ENCODE measurements around the gene LAMA3.

LAMA3 gene

DNA sequence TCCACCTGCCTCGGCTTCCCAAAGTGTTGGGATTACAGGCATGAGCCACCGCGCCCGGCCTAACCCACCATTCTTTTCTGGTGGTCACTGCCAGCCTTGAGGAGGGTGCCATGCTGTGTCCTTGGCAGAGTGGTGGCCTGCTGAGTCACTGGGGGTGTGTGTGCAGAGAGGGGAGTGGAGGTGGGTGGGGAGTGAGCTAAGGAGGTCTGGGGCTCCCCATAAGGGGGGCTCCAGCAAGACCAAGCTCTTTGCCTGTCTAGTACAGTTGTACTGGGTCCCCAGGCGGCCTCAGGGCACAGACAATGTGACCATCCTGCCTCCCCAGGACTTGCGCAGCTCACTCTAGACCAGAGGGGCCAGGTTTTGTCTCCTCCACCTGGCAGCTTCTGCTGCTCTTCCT lies 36.1 kb downstream of the LAMA3 start:
- no peak overlapping the region for H4K8ac ChIP-seq (ENCODE audit: low read depth, low read length)
- no peak overlapping the region for H2AFZ ChIP-seq (ENCODE audit: low read length)
- no peak overlapping the region for H2BK12ac ChIP-seq (ENCODE audit: low read length)
- H3K4ac ChIP-seq (ENCODE audit: low read length), result no peak overlapping the region
- H3K23ac ChIP-seq (ENCODE audit: low read depth, low read length, poor library complexity), result no peak overlapping the region
- no peaks in the 10 kb centered on the region for H3K79me1 ChIP-seq (ENCODE audit: low read depth, low read length)
- no peaks in the 10 kb centered on the region for H3K9me3 ChIP-seq (replicated peaks in 1 of 2; ENCODE audit: control insufficient read depth in 2 of 2, insufficient read depth in 1 of 2, low read depth in 1 of 2, low read length in 2 of 2)
- no CpG with 5 or more reads among the region's 6 CpGs for WGBS, 2 donors (ENCODE audit: extremely low coverage in 2 of 2, insufficient read length in 2 of 2, insufficient replicate concordance in 1 of 2)
- H3K27ac ChIP-seq (replicated peaks; ENCODE audit: low read length), result no peak overlapping the region
- H2BK5ac ChIP-seq (ENCODE audit: low read length), result no peak overlapping the region
- no peak overlapping the region for H3K9ac ChIP-seq (ENCODE audit: low read depth, low read length, poor library complexity)
- no peaks in the 10 kb centered on the region for H3K36me3 ChIP-seq (replicated peaks in 1 of 2; ENCODE audit: control insufficient read depth in 2 of 2, insufficient read depth in 2 of 2, low read length in 2 of 2)
- no peak overlapping the region for H3K4me3 ChIP-seq (ENCODE audit: low read length in 2 of 2)
- H2BK120ac ChIP-seq (ENCODE audit: low read depth, low read length), result no peak overlapping the region
- peaks cover 0 to 4% of the 10 kb centered on the region in 2 donors for H3K4me1 ChIP-seq (ENCODE audit: control insufficient read depth in 2 of 2, insufficient read depth in 1 of 2, low read depth in 1 of 2, low read length in 2 of 2)
- H3K14ac ChIP-seq (ENCODE audit: low read length), result no peak overlapping the region
- no peak overlapping the region for H2AK5ac ChIP-seq (ENCODE audit: low read depth, low read length)
- DNase-seq (ENCODE audit: low spot score), result no peak
- no peak overlapping the region for H3K4me2 ChIP-seq (ENCODE audit: insufficient read depth, low read length, poor library complexity, severe bottlenecking)
- no peak overlapping the region for H2BK15ac ChIP-seq (ENCODE audit: low read length)
- H4K91ac ChIP-seq (ENCODE audit: low read depth, low read length, poor library complexity), result no peak overlapping the region
- H3K18ac ChIP-seq (ENCODE audit: low read length), result peak overlapping the region; percentile 42
- peaks cover 0 to 7% (median 1%) of the 10 kb centered on the region in 3 experiments for H3K27me3 ChIP-seq (ENCODE audit: control insufficient read depth in 3 of 3, insufficient read depth in 3 of 3, low read depth in 1 of 3, low read length in 3 of 3)

GRCh38 chr18:23725827-23726661 lies 36.8 kb downstream of the LAMA3 start:
- Histone ChIP-seq H2AK5ac (ENCODE audit: low read depth, low read length) (peak overlapping the region; percentile 13), H2BK5ac (ENCODE audit: low read length) (no peak overlapping the region), H2BK15ac (ENCODE audit: low read length) (no peak overlapping the region), H3K4me1 (ENCODE audit: control insufficient read depth in 2 of 2, insufficient read depth in 1 of 2, low read depth in 1 of 2, low read length in 2 of 2) (peaks cover 0 to 4% of the 10 kb centered on the region in 2 donors), H4K91ac (ENCODE audit: low read depth, low read length, poor library complexity) (no peak overlapping the region), H3K4me3 (ENCODE audit: low read length in 2 of 2) (no peak overlapping the region), H4K8ac (ENCODE audit: low read depth, low read length) (no peak overlapping the region), H3K23ac (ENCODE audit: low read depth, low read length, poor library complexity) (no peak overlapping the region), H3K27me3 (ENCODE audit: control insufficient read depth in 3 of 3, insufficient read depth in 3 of 3, low read depth in 1 of 3, low read length in 3 of 3) (peaks cover 0 to 7% (median 1%) of the 10 kb centered on the region in 3 experiments), H3K18ac (ENCODE audit: low read length) (no peak overlapping the region), H3K4ac (ENCODE audit: low read length) (peak overlapping the region; percentile 6), H3K79me1 (ENCODE audit: low read depth, low read length) (no peaks in the 10 kb centered on the region), H3K36me3 (replicated peaks in 1 of 2; ENCODE audit: control insufficient read depth in 2 of 2, insufficient read depth in 2 of 2, low read length in 2 of 2) (no peaks in the 10 kb centered on the region), H3K14ac (ENCODE audit: low read length) (peak overlapping the region; percentile 84), H2BK120ac (ENCODE audit: low read depth, low read length) (no peak overlapping the region), H3K27ac (replicated peaks; ENCODE audit: low read length) (no peak overlapping the region), H3K4me2 (ENCODE audit: insufficient read depth, low read length, poor library complexity, severe bottlenecking) (no peak overlapping the region), H2AFZ (ENCODE audit: low read length) (no peak overlapping the region), H2BK12ac (ENCODE audit: low read length) (no peak overlapping the region), H3K9me3 (replicated peaks in 1 of 2; ENCODE audit: control insufficient read depth in 2 of 2, insufficient read depth in 1 of 2, low read depth in 1 of 2, low read length in 2 of 2) (no peaks in the 10 kb centered on the region), H3K9ac (ENCODE audit: low read depth, low read length, poor library complexity) (no peak overlapping the region)
- DNase-seq (ENCODE audit: low spot score), result no peak
- WGBS, 2 donors (ENCODE audit: extremely low coverage in 2 of 2, insufficient read length in 2 of 2, insufficient replicate concordance in 1 of 2), result no CpG with 5 or more reads among the region's 7 CpGs

GRCh38 chr18:23727707-23728493 lies 38.6 kb downstream of the LAMA3 start:
- no peaks in the 10 kb centered on the region for H3K79me1 ChIP-seq (ENCODE audit: low read depth, low read length)
- H3K4ac ChIP-seq (ENCODE audit: low read length), result no peak overlapping the region
- no peak overlapping the region for H3K23ac ChIP-seq (ENCODE audit: low read depth, low read length, poor library complexity)
- no peak overlapping the region for H4K91ac ChIP-seq (ENCODE audit: low read depth, low read length, poor library complexity)
- no peak overlapping the region for H2AFZ ChIP-seq (ENCODE audit: low read length)
- H3K4me2 ChIP-seq (ENCODE audit: insufficient read depth, low read length, poor library complexity, severe bottlenecking), result no peak overlapping the region
- no peak overlapping the region for H3K9ac ChIP-seq (ENCODE audit: low read depth, low read length, poor library complexity)
- no peak overlapping the region for H2BK5ac ChIP-seq (ENCODE audit: low read length)
- H3K4me3 ChIP-seq (ENCODE audit: low read length in 2 of 2), result no peak overlapping the region
- peak overlapping the region; percentile 70 for H3K18ac ChIP-seq (ENCODE audit: low read length)
- H2BK15ac ChIP-seq (ENCODE audit: low read length), result no peak overlapping the region
- H2BK120ac ChIP-seq (ENCODE audit: low read depth, low read length), result no peak overlapping the region
- no peak overlapping the region for H2AK5ac ChIP-seq (ENCODE audit: low read depth, low read length)
- H3K14ac ChIP-seq (ENCODE audit: low read length), result no peak overlapping the region
- H3K27ac ChIP-seq (replicated peaks; ENCODE audit: low read length), result no peak overlapping the region
- no peak overlapping the region for H2BK12ac ChIP-seq (ENCODE audit: low read length)
- H3K4me1 ChIP-seq (ENCODE audit: control insufficient read depth in 2 of 2, insufficient read depth in 1 of 2, low read depth in 1 of 2, low read length in 2 of 2), result peaks cover 0 to 3% of the 10 kb centered on the region in 2 donors
- H3K36me3 ChIP-seq (replicated peaks in 1 of 2; ENCODE audit: control insufficient read depth in 2 of 2, insufficient read depth in 2 of 2, low read length in 2 of 2), result no peaks in the 10 kb centered on the region
- H4K8ac ChIP-seq (ENCODE audit: low read depth, low read length), result no peak overlapping the region
- DNase-seq (ENCODE audit: low spot score), result no peak
- WGBS, 2 donors (ENCODE audit: extremely low coverage in 2 of 2, insufficient read length in 2 of 2, insufficient replicate concordance in 1 of 2), result no CpG with 5 or more reads among the region's 6 CpGs
- H3K27me3 ChIP-seq (ENCODE audit: control insufficient read depth in 3 of 3, insufficient read depth in 3 of 3, low read depth in 1 of 3, low read length in 3 of 3), result peaks cover 0 to 4% (median 1%) of the 10 kb centered on the region in 3 experiments
- no peaks in the 10 kb centered on the region for H3K9me3 ChIP-seq (replicated peaks in 1 of 2; ENCODE audit: control insufficient read depth in 2 of 2, insufficient read depth in 1 of 2, low read depth in 1 of 2, low read length in 2 of 2)

DNA sequence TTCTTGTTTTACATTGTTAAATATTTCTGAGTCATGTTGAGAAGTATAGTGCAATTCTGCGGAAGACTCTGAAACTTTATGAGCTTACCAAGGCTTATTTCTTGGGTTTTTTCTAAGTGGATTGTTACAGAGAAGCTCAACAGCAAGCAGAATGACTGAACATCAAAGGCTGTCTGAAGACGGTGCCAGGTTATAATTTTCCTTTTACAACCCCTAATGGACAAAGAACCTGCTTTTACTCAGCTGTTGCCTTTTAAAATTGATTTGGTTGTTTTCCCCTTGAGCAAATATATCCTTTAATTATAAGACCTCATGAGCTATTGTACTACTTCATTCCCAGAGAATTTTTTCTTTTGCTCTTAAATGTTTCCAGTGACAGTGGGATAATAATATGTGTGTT lies 41.6 kb downstream of the LAMA3 start:
- no peak overlapping the region for H3K14ac ChIP-seq (ENCODE audit: low read length)
- peaks cover 0 to 3% of the 10 kb centered on the region in 2 donors for H3K4me1 ChIP-seq (ENCODE audit: control insufficient read depth in 2 of 2, insufficient read depth in 1 of 2, low read depth in 1 of 2, low read length in 2 of 2)
- no peaks in the 10 kb centered on the region for H3K79me1 ChIP-seq (ENCODE audit: low read depth, low read length)
- no peak overlapping the region for H3K18ac ChIP-seq (ENCODE audit: low read length)
- H2AFZ ChIP-seq (ENCODE audit: low read length), result no peak overlapping the region
- H2BK15ac ChIP-seq (ENCODE audit: low read length), result no peak overlapping the region
- no peak overlapping the region for H3K4me2 ChIP-seq (ENCODE audit: insufficient read depth, low read length, poor library complexity, severe bottlenecking)
- no peak overlapping the region for H4K8ac ChIP-seq (ENCODE audit: low read depth, low read length)
- no CpG with 5 or more reads among the region's 2 CpGs for WGBS, 2 donors (ENCODE audit: extremely low coverage in 2 of 2, insufficient read length in 2 of 2, insufficient replicate concordance in 1 of 2)
- no peak overlapping the region for H2BK5ac ChIP-seq (ENCODE audit: low read length)
- DNase-seq (ENCODE audit: low spot score), result no peak
- no peak overlapping the region for H2BK120ac ChIP-seq (ENCODE audit: low read depth, low read length)
- H2BK12ac ChIP-seq (ENCODE audit: low read length), result no peak overlapping the region
- no peak overlapping the region for H3K23ac ChIP-seq (ENCODE audit: low read depth, low read length, poor library complexity)
- no peak overlapping the region for H3K27ac ChIP-seq (replicated peaks; ENCODE audit: low read length)
- no peak overlapping the region for H3K4me3 ChIP-seq (ENCODE audit: low read length in 2 of 2)
- H4K91ac ChIP-seq (ENCODE audit: low read depth, low read length, poor library complexity), result no peak overlapping the region
- H3K9ac ChIP-seq (ENCODE audit: low read depth, low read length, poor library complexity), result no peak overlapping the region
- H3K4ac ChIP-seq (ENCODE audit: low read length), result no peak overlapping the region
- no peak overlapping the region for H2AK5ac ChIP-seq (ENCODE audit: low read depth, low read length)
- H3K36me3 ChIP-seq (replicated peaks in 1 of 2; ENCODE audit: control insufficient read depth in 2 of 2, insufficient read depth in 2 of 2, low read length in 2 of 2), result no peaks in the 10 kb centered on the region
- peaks cover 0 to 6% (median 1%) of the 10 kb centered on the region in 3 experiments for H3K27me3 ChIP-seq (ENCODE audit: control insufficient read depth in 3 of 3, insufficient read depth in 3 of 3, low read depth in 1 of 3, low read length in 3 of 3)
- H3K9me3 ChIP-seq (replicated peaks in 1 of 2; ENCODE audit: control insufficient read depth in 2 of 2, insufficient read depth in 1 of 2, low read depth in 1 of 2, low read length in 2 of 2), result no peaks in the 10 kb centered on the region

All from neuronal stem cell (in vitro differentiated cells).